GM21390 (cell line): Measurements from ENCODE around the gene FAM124B.
"Not testable (repeated sequence)": the region's sequence is repeated elsewhere in the genome, so short reads cannot be mapped to it uniquely, and the experiment has no call there.

Source experiments
- ATAC-seq: cut with Tn5 transposase; IDR thresholded peaks from one replicate; pipeline ENCODE4 v1.9.1; 2021; ENCODE audit not compliant: unreplicated experiment

Gene FAM124B

DNA sequence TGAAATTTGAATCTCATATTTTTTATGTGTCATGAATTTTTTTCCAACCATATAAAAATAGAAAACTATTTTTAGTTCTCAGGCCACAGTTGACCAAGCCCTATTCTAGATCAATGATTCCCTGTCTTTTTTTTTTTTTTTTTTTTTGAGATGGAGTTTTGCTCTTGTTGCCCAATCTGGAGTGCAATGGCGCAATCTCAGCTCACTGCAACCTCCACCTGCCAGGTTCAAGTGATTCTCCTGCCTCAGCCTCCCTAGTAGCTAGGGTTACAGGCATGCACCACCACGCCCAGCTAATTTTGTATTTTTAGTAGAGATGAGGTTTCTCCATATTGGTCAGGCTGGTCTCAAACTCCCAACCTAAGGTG lies 19.6 kb downstream of the FAM124B start:
- not testable (repeated sequence) for ATAC-seq

GRCh38 chr2:224381521-224382279 lies 20.2 kb downstream of the FAM124B start:
- ATAC-seq, result no peak

- no peak for ATAC-seq
Observed at GRCh38 chr2:224379986-224380385, 21.9 kb downstream of the FAM124B start.

DNA sequence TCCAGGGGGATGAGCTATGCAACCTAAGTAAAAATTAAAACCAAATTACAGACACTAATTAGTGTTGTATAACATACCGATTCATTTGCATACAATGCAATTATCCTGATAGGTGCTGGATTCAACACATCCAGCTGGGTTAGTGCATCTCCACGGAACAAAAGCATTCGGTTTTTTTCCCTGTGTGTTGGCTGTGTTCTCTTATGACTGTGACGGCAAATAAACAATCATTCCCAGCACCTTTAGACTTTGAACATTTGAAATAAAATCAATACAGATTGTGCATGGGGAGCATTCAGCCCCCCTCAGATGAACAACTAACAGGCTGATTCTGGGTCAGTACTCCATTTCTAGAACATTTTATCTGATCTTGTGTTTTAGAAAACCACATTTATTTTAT lies 22.7 kb downstream of the FAM124B start:
- ATAC-seq, result no peak

DNA sequence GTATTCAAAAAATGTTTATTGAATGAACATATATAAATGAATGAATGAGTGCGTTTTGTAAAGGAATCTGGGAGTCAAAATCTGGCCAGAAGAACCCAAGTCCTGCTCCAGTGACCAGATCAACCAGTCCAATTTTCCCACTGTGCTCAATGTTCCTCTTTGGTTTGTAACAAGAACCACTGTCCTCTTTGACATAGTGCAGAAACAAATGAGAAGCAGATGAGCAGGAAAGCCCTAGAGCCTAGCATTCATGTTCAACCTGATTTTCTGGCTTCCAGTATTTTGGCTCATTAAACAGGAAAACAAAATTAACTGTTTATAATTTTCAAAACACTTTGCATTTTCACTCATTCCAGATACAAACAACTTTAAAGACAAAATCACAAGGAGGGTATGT lies 23.2 kb downstream of the FAM124B start:
- no peak for ATAC-seq

DNA sequence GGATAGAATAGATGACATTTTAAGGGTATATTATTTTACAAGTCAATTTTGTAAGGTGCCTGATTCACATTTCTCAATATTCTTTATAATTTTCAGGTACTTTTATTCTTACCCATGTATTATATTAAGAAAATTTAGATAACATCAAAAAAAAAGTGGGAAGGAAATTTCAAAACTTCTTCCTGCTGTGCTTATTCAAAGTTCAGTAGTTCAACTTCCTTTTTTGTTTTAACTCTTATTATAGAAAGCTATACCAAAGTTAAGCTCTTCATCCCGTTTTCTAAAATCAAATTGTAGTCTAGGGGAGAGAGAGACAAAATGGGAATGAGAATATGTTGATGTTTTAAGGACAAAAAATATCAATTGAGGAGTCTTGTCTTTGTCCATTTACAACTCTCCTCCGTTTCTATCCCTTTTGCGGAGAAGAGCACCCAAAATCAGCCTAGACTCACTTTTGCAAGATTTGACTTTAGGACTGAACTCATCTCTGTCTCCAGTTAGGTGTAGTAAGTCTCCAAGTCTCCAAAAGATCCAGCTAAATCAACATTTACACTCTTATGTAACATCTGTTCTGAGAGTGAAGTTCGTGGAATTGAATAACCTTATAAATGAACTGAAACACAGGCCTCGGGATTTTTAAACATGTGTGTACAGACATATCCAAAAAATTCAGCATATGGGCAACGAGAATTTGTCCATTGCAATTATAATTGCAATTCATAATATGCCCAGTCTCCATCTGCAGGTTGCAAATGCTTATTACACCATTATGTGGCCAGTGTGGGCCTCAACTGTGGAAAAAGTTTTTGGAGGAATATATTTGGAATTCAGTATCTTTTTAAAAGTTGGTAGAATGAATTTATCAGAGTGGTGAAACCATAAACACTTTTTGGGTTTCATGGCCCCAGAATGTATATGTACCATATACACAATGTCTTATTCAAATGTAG lies 23.9 kb downstream of the FAM124B start:
- no peak for ATAC-seq

- ATAC-seq, result no peak
Observed at GRCh38 chr2:224372641-224373040, 29.3 kb downstream of the FAM124B start.

GRCh38 chr2:224369028-224369632 lies 32.8 kb downstream of the FAM124B start:
- no peak for ATAC-seq

DNA sequence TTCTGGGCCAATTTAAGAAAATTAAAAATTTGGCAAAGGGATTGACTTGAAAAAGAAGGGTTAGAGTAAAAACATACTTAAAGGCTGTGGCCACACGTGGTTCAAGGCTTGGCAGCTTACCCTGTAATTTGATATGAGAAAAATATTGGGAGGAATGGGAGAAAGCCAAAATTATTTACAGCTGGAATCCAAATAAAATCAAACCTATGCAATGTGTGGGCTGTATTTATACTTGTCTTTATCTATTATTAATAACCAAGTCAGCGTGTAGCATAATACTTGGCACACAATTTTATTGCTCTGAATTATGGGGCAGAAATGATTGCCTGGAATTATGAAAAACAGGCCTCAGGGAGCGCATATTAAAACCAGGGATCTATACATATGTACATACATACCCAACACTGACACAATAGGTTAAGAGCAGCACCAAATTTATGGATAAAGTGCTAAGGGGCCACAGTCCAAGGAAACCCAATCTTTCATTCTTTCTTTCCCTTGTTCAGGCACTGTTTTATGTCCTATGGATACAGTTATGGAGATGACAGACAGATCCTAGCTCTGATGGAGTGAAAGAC lies 35.6 kb downstream of the FAM124B start:
- ATAC-seq, result no peak

DNA sequence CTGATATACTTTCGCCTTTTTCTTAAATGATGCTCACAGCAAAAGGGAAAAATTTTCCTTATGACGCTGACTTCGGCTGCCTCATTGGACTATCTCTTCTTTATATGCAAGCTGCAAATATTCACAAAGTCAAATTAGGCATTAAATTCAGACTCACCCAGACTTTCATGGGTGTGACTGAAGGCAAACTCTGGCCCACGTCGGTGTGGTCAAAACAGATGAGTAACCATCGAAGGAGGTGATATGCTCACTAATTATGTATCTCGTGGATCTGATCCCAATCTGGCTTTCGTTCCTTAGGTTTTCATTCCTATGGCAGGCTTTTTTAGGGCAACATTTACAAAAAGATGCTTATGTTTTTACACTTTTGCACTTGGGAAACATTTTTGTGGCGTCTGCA lies 36.6 kb downstream of the FAM124B start:
- no peak for ATAC-seq

- ATAC-seq, result no peak
Observed at GRCh38 chr2:224363281-224363680, 38.6 kb downstream of the FAM124B start.

DNA sequence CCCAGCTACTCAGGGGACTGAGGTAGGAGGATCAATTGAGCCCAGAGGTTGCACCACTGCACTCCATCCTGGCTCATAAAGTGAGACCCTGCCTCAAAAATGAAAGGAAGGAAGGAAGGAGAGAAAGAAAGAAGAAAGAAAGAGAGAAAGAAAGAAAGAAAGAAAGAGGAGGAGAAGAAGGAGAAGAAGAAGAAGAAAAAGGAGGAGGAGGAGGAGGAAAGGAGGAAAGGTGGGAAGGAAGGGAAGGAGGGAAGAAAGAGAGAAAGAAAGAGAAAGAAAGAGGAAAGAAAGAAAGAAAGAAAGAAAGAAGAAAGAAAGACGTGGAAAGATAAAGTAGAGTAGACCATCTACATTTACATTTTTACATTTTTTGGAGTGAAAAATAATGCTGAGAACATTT lies 39.8 kb downstream of the FAM124B start:
- no peak for ATAC-seq

- no peak for ATAC-seq
Observed at GRCh38 chr2:224360801-224361251, 41.1 kb downstream of the FAM124B start.

GRCh38 chr2:224359569-224359968 lies 42.3 kb downstream of the FAM124B start:
- ATAC-seq, result no peak

- ATAC-seq, result peak; percentile 87
Observed at GRCh38 chr2:224357098-224357901, 44.6 kb downstream of the FAM124B start.

- no peak for ATAC-seq
Observed at GRCh38 chr2:224354632-224355211, 47.2 kb downstream of the FAM124B start.

- no peak for ATAC-seq
Observed at GRCh38 chr2:224350703-224351102, 51.2 kb downstream of the FAM124B start.

DNA sequence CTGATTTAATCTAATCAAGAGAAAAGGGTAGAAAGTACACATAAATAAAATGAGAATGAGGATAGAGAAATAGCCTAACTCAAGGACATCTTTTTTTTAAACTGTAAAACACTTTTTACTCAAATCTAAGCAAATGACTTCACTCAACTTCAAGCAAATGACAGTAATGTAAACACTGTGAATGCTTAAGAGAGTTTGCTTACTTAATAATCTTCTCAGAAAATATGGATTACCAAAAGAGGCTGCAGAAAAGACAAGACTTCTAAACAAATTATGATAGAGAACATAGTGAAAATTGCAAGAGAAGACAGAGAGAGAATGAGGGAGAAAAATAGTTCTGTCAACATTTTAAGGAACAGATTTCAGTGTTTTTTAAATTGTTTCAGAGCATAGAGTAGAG lies 52.5 kb downstream of the FAM124B start:
- no peak for ATAC-seq

DNA sequence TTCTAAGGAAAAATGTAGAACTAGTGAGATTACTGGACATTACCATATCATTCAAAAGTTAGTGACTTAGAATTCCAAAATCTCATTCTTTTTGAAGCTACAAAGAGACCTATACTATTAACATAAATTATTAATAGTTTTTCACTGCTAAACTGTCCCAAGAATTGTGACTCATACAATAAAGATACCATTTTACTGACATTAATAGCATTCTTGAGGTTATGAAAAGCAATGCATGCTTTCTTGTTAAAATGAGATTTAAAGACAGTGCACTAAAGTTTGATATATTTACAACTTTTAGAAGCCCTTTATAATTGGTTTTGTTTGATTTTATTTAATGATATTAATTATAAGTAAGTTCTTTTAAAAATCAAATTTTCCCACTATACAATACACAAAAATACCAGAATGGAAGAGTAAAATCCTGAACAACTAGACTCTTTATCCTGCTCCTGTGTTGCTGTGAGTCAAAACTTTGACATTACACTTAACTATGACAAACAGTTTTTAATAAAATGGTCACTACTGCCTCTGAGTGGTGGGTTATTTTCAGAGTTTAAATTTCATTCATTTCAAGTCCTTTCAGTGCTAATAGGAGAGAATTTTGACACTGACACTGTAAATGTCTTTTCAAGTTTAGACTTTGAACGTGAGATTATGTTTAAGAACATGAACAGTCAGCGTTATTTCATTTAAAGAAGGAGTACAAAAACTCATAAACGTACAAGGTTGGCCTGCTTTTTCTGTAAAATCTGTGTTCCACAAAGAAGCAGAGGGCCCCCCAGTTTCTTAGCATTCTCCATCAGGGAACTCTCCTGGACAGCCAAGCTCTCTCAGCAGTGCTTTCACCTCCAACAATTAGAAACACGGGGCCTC lies 54.5 kb downstream of the FAM124B start:
- no peak for ATAC-seq
